Measurements from ENCODE around the gene SLC6A11. TPM values are rescaled to one million over a fixed set of nuclear protein-coding genes. Genes with fewer than 3 reads are reported as not detected.

Gene SLC6A11
- total and polyA plus RNA-seq, 2 of the 8 experiments (the other 6 are each of a cell fraction or from before 2014, with no cell fraction given) = 0.78 to 1.5 TPM

GRCh38 chr3:10852066-10852808 is 36.2 kb downstream of the SLC6A11 start:
- Histone ChIP-seq H3K18ac (ENCODE audit: extremely low read depth, low read length) (no peak overlapping the region), H3K4me3 (ENCODE audit: extremely low read depth in 1 of 4, insufficient read depth in 2 of 4, low read depth in 3 of 4, low read length in 4 of 4) (no peak overlapping the region), H3K23me2 (ENCODE audit: low read depth, low read length) (peaks cover 3% of the 10 kb centered on the region; the same call in 1 of the 2 replicates), H4K91ac (replicated peaks; ENCODE audit: insufficient read length, low read length) (no peak overlapping the region), H2BK20ac (ENCODE audit: low read length) (no peak overlapping the region), H4K8ac (ENCODE audit: extremely low read depth, insufficient read depth, low read length) (no peak overlapping the region), H3K27me3 (replicated peaks in 1 of 4; ENCODE audit: control insufficient read depth in 3 of 4, extremely low read depth in 1 of 4, insufficient read depth in 3 of 4, low read length in 3 of 4) (no peaks in the 10 kb centered on the region; a peak in 1 of 7 replicates), H3K9ac (replicated peaks in 1 of 4; ENCODE audit: extremely low read depth in 1 of 4, low read depth in 3 of 4, low read length in 3 of 4) (no peak overlapping the region), H3K4me2 (ENCODE audit: insufficient read depth in 1 of 2, low read depth in 2 of 2, low read length in 2 of 2) (no peak overlapping the region), H3K9me3 (ENCODE audit: insufficient read depth in 2 of 2, low read depth in 1 of 2, low read length in 1 of 2) (no peaks in the 10 kb centered on the region), H3K4ac (replicated peaks; ENCODE audit: insufficient read length, low read depth, low read length) (no peak overlapping the region), H3K56ac (replicated peaks; ENCODE audit: insufficient read length, low read depth, low read length) (no peak overlapping the region), H3K79me2 (ENCODE audit: control insufficient read depth in 1 of 2, insufficient read depth in 2 of 2, low read length in 2 of 2) (no peaks in the 10 kb centered on the region), H2AK5ac (ENCODE audit: low read depth, low read length) (no peak overlapping the region), H2BK15ac (ENCODE audit: low read length) (no peak overlapping the region), H2AFZ (ENCODE audit: low read length) (no peak overlapping the region), H3K14ac (ENCODE audit: insufficient read length) (no peak overlapping the region), H4K5ac (ENCODE audit: insufficient read length, low read depth, low read length) (no peak overlapping the region), H3K79me1 (ENCODE audit: low read depth, low read length) (no peaks in the 10 kb centered on the region), H2BK5ac (ENCODE audit: low read depth, low read length) (no peak overlapping the region), H4K20me1 (replicated peaks in 1 of 2; ENCODE audit: control insufficient read depth in 1 of 2, insufficient read depth in 2 of 2, low read length in 2 of 2) (no peaks in the 10 kb centered on the region), H2BK120ac (replicated peaks; ENCODE audit: low read depth, low read length) (no peak overlapping the region), H2BK12ac (ENCODE audit: low read depth, low read length) (no peak overlapping the region), H3K23ac (ENCODE audit: insufficient read length) (no peak overlapping the region), H3K4me1 (replicated peaks in 1 of 4; ENCODE audit: control insufficient read depth in 3 of 4, insufficient read depth in 4 of 4, low read length in 3 of 4) (no peaks in the 10 kb centered on the region), H3K27ac (ENCODE audit: low read depth, low read length) (no peak overlapping the region), H3K36me3 (ENCODE audit: control insufficient read depth in 2 of 4, insufficient read depth in 4 of 4, low read length in 3 of 4) (no peaks in the 10 kb centered on the region)
- POLR2A ChIA-PET (ENCODE audit: partially characterized antibody) = no interaction called here
- DNase-seq (ENCODE audit: low read depth in 1 of 2, low spot score in 2 of 2) (no peak), FAIRE-seq (no peak)
- CTCF ChIA-PET (ENCODE audit: partially characterized antibody) = interaction anchor here (0.9 to 6.3 kb wide), 7 partner anchors 8 to 96 kb away, joined by 3 to 61 read pairs (median 4); no protein-coding TSS in a partner anchor
- 89% methylated on average over 16 of the region's 17 CpGs; no CpG with 5 or more reads in 1 of the 2 experiments for WGBS, 2 experiments (ENCODE audit: extremely low coverage in 1 of 2, insufficient coverage in 1 of 2, insufficient read length in 1 of 2, insufficient replicate concordance in 2 of 2, low coverage in 1 of 2, low lambda C conversion rate in 2 of 2, missing lambda C conversion rate in 1 of 2)
- TF ChIP-seq PHF8 (conservative IDR thresholded peaks at IDR 0.05; ENCODE audit: low read depth, low read length) (no peak), NRF1 (IDR thresholded peaks at IDR 0.05; ENCODE audit: low read depth, low read length) (no peak), KDM4A (IDR thresholded peaks at IDR 0.05; ENCODE audit: low read depth, low read length, severe bottlenecking) (no peak), SIX5 (IDR thresholded peaks at IDR 0.05; ENCODE audit: low read depth, low read length) (no peak), CHD2 (IDR thresholded peaks at IDR 0.05; ENCODE audit: low read length) (no peak), BRCA1 (IDR thresholded peaks at IDR 0.05; ENCODE audit: low read depth, low read length) (no peak), GABPA (IDR thresholded peaks at IDR 0.05; ENCODE audit: borderline replicate concordance, insufficient read depth, low read length) (no peak), ASH2L (IDR thresholded peaks at IDR 0.05; ENCODE audit: low read length) (no peak), RXRA (IDR thresholded peaks at IDR 0.05; ENCODE audit: insufficient read depth, low read depth, low read length) (no peak), CBX8 (IDR thresholded peaks at IDR 0.05; ENCODE audit: borderline replicate concordance, low read depth, low read length) (no peak), SIN3A (conservative IDR thresholded peaks at IDR 0.05 in 1 of 2, IDR thresholded peaks at IDR 0.05 in 1 of 2; ENCODE audit: low read depth in 1 of 2, low read length in 2 of 2) (no peak)
- TF ChIP-seq, protein P1, sequence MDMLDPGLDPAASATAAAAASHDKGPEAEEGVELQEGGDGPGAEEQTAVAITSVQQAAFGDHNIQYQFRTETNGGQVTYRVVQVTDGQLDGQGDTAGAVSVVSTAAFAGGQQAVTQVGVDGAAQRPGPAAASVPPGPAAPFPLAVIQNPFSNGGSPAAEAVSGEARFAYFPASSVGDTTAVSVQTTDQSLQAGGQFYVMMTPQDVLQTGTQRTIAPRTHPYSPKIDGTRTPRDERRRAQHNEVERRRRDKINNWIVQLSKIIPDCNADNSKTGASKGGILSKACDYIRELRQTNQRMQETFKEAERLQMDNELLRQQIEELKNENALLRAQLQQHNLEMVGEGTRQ (IDR thresholded peaks at IDR 0.05; ENCODE audit: low read length) = no peak

Data from H1 (cell line).